Fibroblast of mammary gland (primary cell): ENCODE results near the gene FGF11.
"Not testable (repeated sequence)": the region's sequence is repeated elsewhere in the genome, so short reads cannot be mapped to it uniquely, and the experiment has no call there.

Source experiments
- DNase-seq: peaks from one replicate; pipeline ENCODE4 v3.0.0-alpha.2; 2010; ENCODE audit warnings: low read depth
- H3K4me3 ChIP-seq: 2 replicates; pipeline ENCODE4 v1.5.1; 2011; ENCODE audit warnings: low read depth, mild to moderate bottlenecking, low read length, moderate library complexity; ENCODE audit not compliant: control insufficient read depth
- TF ChIP-seq, protein P1 (sequence below): conservative IDR thresholded peaks from 2 replicates; pipeline ENCODE4 v1.5.1; 2011; ENCODE audit warnings: low read depth, low read length, inconsistent platforms; ENCODE audit not compliant: control insufficient read depth, insufficient read depth

FGF11 gene

DNA sequence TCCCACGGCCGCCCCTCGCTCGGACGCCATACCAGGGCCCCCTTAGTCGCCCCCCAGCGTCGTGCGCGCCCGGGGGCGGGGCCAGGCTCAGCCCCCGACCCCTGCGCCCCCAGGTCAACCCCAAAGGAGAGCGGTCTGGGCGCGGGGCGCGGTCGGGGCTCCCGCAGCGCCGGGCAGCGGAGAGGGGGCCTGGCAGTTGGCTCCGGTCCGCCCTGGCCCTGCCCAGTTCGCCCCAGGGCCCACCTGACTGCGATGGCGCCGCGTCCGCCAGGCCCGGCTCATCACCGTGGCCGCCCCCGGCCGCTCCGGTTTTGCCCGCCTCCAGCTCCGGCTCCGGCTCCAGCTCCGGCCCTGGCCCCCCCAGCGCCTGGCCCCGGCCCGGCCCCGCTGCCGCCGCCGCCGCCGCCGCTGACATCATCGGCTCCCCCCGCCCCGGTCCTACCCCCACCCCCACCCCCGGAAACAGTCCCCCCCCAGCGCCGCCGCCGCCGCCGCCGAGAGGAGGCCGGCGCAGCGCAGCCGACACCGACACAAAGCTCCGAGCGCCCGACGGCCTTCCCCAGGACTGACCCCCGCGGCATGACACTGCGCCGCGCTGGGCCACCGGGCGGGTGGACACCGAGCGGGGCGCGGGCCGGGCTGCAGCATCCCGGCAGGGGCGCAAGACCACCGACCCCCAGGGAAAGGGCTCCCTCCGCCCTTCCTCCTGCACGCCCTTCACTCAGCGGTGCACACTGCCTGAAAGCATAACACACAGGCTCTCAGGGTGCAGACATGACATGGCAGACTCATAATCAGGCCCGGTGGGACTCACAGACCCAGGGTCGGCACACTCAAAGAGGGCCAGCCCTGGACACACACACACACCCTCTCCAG is 40.1 kb downstream of the FGF11 start, which contains the start of gene ZBTB4:
TSS of gene ZBTB4 (minus strand) at position 419 of the 876 bp plus-strand sequence. CDS start 12,830 bp downstream, outside the sequence.
- DNase-seq: peak; percentile 22
- peak within 1 kb of the TSS; percentile 68 for H3K4me3 ChIP-seq
- TF ChIP-seq, protein P1, sequence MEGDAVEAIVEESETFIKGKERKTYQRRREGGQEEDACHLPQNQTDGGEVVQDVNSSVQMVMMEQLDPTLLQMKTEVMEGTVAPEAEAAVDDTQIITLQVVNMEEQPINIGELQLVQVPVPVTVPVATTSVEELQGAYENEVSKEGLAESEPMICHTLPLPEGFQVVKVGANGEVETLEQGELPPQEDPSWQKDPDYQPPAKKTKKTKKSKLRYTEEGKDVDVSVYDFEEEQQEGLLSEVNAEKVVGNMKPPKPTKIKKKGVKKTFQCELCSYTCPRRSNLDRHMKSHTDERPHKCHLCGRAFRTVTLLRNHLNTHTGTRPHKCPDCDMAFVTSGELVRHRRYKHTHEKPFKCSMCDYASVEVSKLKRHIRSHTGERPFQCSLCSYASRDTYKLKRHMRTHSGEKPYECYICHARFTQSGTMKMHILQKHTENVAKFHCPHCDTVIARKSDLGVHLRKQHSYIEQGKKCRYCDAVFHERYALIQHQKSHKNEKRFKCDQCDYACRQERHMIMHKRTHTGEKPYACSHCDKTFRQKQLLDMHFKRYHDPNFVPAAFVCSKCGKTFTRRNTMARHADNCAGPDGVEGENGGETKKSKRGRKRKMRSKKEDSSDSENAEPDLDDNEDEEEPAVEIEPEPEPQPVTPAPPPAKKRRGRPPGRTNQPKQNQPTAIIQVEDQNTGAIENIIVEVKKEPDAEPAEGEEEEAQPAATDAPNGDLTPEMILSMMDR: no peak

DNA sequence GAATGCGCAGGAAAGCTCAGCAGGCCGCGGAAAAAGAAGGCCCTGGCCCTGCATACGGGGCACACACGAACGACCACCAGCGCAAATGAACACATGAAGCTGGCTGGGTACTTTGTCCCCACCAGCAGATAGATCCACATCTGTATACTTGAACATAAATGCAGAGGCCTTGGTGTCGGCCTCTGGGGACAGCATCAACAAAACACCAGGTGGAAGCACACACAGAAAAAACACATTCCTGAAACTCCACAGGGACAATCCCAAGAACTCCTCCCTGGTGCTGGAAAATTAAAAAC is 40.7 kb downstream of the FGF11 start:
- peak overlapping the region; percentile 50 for H3K4me3 ChIP-seq
- DNase-seq: peak; percentile 11
- TF ChIP-seq, protein P1: no peak

DNA sequence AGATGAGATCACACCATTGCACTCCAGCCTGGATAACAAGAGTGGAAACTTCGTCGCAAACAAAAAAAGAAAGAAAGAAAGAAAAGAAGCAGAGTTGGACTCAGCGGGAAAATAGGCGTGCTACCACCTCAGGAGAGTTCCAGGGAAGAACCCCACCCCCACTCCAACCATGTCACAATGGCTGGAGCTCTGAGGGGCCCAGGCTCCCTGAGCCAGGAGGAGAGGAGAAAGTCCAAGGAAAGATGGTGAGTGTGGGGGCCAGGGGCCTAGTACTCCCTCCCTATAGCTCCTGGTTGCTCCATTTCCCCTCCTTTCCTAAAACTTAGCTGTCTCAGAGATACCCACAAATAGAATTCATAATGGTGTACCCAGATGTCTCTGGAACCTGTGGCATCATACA is 42.0 kb downstream of the FGF11 start, which contains the start of gene SLC35G6:
TSS of gene SLC35G6 (plus strand) at position 172 of the 400 bp plus-strand sequence. CDS start at position 243, 71 bp downstream.
- not testable (repeated sequence) for DNase-seq, H3K4me3 ChIP-seq

DNA sequence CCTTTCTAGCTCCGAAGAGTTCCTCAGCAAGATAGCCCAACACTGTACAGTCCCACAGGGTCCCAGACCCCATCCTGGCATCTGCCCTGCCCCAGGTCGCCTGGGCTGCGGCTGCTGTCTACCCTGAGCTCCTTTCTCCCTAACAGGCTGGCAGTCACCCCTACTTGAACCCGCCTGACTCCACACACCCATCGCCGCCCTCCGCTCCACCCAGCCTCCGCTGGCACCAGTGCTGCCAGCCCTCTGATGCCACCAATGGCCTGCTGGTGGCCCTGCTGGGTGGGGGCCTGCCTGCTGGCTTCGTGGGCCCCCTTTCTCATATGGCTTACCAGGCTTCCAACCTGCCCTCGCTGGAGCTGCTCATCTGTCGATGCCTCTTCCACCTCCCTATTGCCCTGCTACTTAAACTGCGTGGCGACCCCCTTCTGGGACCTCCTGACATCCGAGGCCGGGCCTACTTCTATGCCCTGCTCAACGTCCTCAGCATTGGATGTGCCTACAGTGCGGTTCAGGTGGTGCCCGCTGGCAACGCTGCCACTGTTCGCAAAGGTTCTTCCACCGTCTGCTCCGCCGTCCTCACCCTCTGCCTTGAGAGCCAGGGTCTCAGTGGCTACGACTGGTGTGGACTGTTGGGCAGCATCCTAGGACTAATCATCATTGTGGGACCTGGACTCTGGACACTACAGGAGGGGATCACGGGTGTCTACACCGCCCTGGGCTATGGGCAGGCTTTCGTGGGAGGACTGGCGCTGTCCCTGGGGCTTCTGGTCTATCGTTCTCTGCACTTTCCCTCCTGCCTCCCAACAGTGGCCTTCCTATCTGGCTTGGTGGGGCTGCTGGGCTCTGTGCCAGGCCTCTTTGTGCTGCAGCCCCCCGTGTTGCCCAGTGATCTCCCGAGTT is 42.8 kb downstream of the FGF11 start:
- not testable (repeated sequence) for H3K4me3 ChIP-seq, DNase-seq

DNA sequence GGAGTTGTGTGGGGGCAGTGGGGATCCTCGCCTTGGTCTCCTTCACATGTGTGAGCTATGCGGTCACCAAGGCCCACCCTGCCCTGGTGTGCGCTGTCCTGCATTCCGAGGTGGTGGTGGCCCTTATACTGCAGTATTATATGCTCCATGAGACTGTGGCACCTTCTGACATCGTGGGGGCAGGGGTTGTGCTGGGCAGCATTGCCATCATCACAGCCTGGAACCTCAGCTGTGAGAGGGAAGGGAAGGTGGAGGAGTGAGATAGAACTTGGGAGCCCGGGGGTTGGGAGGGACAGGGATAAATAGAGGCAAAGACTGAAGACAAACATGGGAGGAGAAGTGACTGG is 43.4 kb downstream of the FGF11 start:
- peak overlapping the region; percentile 72 for H3K4me3 ChIP-seq
- not testable (repeated sequence) for DNase-seq

DNA sequence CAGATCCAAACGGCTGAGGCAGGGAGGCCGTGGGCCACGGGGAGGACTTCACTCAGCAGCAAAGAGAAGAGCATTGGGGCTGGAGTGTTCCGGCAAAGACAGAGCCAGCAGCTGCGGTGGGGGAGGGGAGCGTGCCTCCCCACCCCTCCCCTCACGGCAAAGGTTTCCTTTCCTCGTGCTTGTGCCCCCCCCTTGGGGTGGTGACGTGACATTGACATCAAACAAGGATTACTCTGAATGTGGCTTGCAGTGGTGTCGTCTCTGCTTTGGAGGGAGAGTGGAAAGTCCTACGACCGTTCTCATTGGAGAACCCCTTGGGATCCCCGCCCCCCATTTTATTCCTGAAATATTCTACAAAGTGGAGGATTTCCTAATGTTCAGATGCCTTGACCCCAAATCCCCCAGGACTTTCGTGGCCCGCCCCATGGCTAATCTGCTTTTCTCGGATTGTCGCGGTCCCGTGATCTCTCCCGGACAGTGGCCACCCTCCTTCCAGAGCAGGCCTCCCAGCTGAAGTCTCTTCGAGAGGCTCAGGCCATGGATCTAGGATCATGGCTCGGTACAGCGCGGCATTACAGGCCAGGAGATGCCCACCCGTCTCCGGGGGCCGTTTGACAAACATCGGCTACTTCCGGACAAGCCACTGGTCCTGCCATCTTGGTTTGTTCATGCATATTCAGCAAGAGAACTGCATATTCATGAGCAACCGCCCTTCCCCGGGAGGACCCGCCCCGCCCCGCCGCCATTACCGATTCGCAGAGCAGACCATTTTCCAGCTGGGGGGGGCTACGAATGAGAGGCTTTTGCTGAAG is 44.1 kb downstream of the FGF11 start:
- peak overlapping the region; percentile 72 for H3K4me3 ChIP-seq
- TF ChIP-seq, protein P1: no peak
- peak; percentile 91 for DNase-seq

DNA sequence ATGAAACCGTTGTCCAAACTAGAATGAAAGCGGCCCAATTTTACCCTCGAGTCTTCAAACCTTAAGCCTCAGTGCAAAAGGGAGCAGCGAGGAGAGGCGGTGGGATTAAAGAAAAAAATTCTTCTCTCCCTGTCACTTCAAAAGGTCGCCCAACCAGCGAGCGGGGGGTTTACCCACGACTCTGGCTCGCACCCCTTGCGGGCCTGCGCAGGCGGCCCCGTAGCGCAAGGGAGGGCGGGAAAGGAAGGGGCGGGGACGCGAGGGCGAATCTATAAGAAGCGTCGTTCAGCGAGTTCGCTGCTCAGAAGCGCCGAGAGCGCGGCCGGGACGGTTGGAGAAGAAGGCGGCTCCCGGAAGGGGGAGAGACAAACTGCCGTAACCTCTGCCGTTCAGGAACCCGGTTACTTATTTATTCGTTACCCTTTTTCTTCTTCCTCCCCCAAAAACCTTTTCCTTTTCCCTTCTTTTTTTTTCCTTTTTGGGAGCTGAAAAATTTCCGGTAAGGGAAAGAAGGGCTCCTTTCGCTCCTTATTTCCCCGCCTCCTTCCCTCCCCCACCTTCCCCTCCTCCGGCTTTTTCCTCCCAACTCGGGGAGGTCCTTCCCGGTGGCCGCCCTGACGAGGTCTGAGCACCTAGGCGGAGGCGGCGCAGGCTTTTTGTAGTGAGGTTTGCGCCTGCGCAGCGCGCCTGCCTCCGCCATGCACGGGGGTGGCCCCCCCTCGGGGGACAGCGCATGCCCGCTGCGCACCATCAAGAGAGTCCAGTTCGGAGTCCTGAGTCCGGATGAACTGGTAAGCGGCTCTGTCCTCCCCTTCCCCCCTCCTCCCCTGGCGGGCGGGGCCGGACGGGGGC is 45.0 kb downstream of the FGF11 start, which contains the start of gene POLR2A:
TSS of gene POLR2A (plus strand) at position 300 of the 852 bp plus-strand sequence.
- peak within 1 kb of the TSS; percentile 72 for H3K4me3 ChIP-seq
- peak; percentile 98 for DNase-seq
- TF ChIP-seq, protein P1: no peak
